T-helper 22 cell (primary cell): ENCODE results near the gene GSDMA.
"Not testable (repeated sequence)": the region's sequence is repeated elsewhere in the genome, so short reads cannot be mapped to it uniquely, and the experiment has no call there.

ENCODE experiments used
- DNase-seq: peaks from one replicate; pipeline ENCODE4 v3.0.0-alpha.2; 2020; ENCODE audit warnings: low read depth

The GSDMA gene

DNA sequence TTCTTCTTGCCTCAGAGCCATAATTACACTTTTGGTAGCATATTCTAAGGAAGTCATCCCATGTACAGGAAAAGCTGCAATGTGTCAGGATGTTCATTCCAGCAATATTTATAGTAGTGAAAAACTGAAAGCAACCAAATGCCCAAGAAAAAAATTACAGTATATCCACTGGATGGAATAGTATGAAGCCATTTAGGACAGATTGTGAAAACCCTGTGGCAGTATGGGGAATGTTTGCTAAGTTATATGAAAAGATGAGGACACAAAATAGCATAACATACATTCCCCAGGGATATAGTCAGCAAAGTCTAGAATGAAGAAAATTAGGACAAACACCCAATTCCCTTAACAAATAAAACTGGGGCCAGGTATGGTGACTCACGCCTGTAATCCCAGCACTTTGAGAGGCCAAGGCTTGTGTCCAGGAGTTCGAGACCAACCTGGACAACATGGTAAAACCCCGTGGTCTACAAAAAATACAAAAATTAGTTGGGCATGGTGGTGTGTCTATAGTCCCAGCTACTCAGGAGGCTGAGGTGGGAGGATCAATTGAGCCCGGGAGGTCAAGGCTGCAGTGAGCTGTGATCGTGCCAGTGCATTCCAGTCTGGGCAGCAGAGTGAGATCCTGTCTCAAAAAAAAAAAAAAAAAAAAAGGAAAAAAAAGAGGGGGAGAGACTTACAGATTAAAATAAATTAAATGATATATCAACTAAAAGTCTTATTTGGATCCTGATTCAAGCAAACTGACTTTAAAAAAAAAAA lies 33.0 kb upstream of the GSDMA start:
- DNase-seq = no peak

DNA sequence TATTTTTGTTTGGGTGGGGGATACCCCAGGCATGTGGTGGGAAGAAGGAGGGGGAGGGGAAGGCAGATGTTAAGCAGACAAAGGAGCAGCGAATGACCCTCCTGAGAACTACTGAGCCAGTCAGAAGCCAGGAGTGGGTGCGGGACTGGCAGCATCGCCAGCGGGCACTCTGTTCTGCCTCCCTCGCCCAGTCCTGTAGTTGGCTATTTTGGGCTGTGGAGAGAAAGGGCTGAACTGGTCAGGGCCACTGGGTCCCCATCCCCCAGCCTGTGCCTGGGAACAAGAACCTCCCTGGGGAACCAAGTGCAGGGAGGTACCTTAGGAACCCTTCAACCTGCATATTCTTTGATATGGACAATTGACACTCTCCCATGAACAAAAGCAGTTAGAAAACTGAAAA lies 28.9 kb upstream of the GSDMA start:
- DNase-seq = no peak

DNA sequence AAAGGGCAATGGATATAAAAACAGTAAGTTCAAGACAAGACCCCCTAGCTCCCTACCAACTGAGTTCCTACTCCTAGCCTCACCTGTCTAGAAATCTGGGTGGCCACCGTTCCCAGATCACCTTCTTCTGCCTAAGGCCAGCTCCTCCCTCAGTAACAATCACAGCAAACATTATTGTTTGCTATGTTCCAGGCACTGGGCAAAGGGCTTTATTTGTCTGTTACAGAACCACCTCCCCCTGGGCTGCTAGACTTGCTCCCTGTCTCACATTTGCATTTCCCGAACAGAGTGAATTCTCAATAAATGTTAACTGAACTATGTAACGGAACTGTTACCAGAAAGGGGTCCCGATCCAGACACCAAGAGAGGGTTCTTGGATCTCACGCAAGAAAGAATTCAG lies 28.5 kb upstream of the GSDMA start:
- no peak for DNase-seq

DNA sequence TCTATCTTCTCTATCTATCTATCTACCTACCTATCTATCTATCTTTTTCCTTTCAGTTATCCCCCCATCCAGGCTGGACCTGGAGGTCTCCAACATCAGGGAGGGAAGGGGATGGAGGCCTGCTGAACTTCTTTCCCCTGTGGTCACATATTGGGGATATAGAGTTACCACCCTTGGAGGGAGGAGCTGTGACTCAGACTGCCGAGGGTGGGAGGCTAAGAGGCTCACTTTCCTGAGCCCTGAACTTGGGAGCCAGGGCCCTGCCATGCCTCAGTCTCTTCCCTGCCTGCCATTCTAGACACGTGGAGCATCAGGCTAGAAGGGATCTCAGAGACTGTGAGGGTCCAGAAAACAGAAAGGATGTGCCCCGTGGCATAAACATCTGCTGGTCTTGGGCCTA lies 26.9 kb upstream of the GSDMA start:
- DNase-seq = no peak

DNA sequence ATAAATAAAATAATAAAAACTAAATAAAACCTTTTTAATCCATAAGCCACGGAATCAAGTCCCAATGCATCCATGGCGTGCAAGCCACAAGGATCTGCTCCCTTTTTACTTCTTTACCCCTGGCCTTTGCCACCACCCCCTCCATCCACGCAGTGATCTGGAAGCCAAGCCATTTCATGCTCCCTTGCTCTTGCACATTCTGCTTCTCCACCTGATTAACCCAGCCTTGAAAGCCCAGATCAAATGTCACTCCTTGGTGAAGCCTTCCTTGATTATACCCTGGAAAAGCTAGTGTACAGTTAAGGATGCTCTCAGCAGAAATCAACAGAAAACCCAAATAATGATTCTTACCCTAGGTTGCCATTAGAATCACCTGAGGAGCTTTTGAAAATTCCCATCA lies 25.4 kb upstream of the GSDMA start:
- DNase-seq = no peak

DNA sequence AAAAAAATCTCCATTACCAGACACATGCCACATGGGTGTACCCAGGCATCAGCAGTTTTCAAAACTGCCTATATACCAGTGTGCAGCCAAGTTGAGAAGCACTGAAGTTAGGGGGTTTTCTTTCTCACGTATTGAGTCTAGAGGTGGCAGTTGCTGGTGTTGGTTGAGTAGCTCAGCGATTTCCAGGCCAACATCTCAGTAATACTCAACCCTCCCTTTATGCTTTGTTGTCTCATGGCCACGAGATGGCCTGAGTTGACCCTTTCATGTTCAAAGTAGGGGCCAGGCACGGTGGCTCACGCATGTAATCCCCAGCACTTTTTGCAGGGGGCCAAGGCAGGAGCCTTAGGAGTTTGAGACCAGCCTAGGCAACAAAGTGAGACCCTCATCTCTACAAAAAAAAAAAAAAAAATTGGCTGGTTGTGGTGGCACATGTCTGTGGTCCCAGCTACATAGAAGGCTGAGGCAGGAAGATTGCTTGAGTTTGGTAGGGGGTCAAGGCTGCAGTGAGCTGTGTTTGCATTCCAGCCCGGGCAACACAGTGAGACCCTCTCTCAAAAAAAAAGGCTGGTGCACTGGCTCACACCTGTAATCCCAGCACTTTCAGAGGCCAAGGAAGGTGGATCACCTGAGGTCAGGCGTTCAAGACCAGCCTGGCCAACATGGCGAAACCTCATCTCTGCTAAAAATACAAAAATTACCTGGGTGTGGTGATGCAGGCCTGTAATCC lies 24.5 kb upstream of the GSDMA start:
- no peak for DNase-seq

DNA sequence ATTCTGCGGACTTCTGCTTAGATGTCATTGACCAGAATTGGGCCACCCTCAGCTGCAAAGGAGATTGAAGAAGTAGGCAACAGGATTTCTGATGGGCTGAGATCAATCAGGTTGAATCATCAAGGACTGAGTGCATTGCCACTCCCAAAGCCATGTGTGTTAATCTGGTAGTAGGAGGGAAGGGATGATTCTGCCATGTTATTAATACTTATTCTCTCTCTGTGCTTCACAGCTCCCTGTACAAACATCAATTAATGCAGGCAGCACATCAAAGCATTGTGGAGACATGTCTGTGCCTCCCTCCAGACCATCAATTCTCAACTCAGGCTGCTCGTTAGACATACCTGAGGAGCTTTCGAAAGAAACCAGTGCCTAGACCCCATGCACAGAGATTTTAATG lies 23.7 kb upstream of the GSDMA start:
- no peak for DNase-seq

DNA sequence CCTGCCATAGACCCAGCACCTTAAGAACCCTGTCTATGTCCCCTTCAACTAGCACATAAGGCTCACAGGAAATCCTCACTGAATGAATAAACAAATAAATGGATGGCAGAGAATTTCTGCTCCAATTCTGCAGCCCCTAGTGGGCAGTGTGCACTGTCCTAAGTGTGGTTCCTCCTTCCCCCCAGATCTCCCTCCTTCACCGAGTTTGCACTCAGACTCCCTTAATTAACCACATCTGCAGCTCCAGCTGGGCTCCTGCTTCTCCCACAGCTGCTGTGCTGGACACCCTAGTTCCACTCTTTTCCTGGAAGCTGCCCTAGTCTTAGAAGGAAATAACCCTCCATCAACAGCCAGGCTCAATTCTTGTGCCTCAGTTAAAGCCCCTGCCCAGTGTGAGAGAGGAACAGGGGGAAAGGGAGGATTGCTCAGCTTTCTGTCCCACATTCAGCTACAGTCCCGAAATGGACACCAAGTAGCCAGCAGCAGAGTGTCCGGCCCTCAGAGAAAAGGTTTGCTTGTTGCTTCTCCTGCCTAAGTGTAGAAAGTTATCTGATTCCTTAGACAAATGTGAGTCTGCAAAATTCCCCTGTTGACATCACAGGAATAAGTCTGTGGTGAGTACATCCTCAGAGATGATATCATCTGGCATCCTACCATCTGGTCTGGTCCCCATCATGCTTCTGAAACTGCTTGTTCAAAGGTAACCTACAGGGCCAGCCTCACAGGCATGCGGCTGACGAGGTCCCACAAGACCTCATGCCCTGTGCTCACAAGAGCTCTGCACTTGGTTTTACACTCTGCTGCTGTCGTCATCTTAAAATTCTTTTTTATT lies 23.0 kb upstream of the GSDMA start:
- DNase-seq = peak; percentile 47

DNA sequence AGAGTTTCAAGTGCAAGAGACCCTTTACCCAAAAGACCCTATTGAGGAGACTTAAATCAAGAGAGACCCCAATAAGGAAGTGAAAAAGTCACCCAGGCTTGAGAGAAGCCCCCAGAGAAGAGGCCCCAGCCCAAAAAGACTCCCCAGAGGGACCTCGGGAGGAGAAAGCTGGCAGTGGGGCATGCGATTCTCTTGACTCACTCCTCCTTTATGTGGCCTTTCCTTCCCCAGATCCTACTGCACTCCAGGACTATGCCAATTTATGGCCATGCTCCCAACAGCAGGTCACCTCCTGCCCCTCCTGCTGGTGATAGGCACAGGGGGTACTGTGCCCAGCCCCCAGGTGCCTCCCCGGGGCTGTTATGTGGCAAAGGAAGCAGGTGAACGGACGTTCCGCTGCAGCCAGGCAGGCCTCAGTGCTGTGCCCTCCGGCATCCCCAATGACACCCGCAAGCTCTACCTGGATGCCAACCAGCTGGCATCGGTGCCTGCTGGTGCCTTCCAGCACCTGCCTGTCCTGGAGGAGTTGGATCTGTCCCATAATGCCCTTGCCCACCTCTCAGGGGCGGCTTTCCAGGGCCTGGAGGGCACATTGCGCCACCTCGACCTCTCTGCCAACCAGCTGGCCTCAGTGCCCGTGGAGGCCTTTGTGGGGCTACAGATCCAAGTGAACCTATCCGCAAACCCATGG lies 19.0 kb upstream of the GSDMA start:
- no peak for DNase-seq

DNA sequence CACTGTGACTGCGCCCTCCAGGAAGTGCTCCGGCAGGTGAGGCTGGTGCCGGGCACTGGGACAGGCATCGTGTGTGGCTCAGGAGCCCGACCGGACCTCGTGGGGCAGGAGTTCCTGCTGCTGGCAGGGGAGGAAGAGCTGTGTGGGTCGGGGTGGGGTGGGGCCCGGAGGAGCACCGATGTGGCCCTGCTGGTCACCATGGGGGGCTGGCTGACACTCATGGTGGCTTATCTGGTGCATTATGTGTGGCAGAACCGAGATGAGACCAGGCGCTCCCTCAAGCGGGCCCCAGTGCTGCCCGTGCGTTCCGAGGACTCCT lies 18.5 kb upstream of the GSDMA start:
- no peak for DNase-seq

DNA sequence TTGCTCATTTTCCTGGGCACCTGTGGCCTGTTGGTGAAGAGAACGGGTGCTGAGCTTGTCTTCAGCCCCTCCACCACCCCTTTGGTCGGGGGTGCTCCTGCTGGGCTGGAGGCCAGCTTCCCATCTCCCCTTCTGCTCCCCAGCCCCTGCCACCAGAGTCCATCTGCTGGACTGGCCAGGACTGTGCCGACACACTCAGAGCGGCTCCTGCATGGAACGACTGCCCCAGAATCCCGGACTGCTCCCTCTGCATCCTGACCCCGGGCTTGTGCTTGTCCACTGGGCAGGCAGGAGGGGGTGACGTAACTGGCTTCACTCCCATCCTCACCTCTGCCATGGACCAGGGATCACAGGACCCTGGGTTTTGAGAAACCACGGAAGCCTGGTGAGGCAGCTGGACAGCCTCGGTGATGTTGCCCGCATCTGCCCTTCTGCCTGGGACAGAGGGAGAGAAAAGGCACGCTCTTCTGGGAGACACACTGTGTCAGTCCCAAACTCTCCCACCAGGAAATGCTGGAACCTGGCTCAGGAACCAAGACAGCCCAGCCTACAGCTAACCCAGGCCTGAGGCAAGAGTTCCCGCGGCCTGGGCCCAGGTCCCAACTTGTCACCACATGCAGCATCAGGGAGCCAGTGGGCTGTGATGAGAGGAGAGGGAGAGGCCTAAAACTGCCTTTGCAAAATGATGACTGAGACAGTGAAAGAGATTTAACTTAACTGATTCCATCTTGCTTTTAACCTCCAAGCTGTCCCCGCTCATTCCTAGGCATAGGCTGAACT lies 16.1 kb upstream of the GSDMA start:
- no peak for DNase-seq

DNA sequence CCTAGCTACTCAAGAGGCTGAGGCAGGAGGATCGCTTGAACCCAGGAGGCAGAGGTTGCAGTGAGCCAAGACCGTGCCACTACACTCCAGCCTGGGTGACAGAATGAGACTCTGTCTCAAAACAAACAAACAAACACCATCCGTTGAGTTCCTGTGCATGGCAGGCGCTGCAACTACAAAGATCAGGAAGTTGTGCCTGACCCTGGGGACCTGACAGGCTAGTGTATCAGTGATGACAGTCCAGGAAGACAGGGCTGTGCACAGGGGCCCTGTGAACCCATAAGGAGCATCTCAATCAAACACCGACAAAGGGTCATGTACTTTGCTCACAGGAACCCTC lies 14.3 kb upstream of the GSDMA start:
- DNase-seq = not testable (repeated sequence)

DNA sequence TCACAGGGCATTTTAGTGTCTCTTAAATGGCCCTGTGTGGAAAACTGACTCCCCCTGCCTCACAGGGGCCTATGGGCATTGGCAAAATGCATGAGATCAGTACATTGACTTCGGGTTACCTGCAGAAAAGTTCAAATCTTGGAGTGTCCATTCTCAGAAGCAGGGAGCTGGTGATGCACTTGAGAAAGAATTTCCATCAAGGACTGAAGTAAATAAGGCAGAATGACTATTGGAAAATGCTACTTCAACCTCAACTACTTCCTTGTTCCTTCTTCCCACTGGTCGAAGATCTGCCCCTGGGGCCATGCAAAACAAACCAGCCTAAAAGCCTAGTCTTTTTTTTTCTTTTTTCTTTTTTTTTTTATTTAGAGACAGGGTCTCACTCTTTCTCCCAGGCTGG lies 13.8 kb upstream of the GSDMA start:
- no peak for DNase-seq

DNA sequence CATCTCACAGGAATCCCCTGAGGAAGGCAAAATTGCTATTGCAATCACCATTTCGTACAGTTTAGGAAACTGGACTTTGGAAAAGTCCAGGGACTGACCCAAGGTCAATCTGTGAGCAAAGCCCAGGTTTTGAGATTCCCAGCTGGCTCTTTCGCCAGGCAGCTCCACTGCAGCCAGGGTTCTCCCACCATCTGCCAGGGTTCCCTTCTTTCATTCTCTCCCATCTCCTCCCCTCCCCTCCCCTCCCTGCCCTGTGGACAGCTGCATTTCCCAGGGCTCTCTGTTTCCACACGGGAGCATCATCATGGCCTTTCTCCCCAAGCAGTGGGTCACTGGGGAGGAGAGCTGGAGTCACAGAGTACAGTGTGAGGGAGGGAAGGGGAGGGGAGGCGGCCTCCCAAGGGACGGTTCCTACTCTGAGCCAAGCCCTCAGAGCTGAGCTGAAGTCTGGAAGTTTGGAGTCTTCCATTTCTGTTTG lies 11.9 kb upstream of the GSDMA start:
- DNase-seq = no peak

DNA sequence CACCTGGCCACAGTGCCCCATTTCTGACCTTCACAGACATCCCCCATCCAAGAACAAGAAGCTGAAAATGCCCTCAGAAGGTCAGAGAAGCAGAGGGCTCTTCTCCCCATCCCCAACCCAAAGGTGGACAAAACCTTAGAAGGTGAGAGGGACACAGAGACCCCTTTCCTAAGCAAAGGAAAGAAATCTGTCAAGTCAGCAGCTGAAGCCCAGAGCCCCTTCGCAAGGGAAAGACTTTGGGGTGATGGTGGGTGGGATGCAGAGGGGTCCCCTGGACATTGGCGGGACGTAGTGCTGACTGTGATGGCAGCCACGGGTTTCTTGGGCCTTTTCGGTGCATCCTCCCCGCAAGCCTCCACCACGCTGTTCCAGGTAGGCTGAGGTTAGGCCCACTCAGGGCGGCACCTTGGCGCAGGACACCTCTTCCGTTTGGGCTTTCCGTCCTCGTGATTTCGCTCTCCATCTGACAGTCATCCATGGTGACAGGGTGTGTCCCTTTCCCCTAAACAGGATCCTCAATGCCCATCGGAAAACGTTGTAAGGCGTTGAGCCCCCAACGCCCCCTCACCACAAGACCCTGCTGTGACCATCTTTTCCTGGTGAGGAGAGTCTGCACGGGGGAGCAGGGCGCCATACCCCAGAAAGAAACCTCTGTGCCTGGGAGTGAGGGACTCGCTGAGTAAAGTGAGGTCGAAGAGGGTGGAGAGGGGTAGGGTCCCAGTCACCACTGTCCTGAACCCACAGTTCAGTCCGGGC lies 10.7 kb upstream of the GSDMA start:
- no peak for DNase-seq

DNA sequence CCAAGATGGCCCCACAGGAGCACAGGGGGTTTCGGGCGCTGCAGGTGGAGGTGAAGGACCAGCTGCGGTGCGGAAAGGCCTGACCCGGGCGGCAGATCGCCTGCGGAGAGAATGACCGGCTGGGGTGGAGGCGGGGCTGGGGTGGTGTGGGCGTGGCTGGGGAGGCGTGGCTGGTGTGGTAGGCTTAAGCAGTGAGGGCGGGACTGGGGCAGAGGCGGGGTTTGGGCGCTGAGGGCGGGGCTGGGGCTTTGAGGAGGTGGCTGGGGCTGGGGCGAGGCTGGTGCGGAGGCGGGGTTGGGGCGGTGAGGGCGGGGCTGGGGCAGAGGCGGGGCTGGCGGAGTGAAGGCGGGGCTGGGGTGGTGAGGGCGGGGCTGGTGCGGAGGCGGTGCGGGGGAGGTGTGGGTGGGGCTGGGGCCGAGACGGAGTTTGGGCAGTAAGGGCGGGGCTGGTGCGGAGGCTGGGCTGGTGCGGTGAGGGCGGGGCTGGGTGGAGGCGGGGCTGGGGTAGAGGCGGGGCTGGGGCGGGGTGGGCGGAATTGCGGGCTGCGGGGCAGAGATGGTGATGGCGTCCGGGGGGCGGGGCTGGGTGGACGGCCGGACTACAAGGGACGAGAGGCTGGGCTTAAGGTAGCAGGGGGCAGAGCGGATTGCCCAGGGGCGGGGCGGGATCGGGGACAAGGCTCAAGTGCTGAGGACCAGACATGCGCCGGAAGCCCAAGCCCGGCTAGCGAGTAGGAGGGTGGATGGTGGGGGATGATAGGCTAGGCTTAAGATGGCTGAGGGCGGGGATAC lies 9.9 kb upstream of the GSDMA start:
- DNase-seq = peak; percentile 94

DNA sequence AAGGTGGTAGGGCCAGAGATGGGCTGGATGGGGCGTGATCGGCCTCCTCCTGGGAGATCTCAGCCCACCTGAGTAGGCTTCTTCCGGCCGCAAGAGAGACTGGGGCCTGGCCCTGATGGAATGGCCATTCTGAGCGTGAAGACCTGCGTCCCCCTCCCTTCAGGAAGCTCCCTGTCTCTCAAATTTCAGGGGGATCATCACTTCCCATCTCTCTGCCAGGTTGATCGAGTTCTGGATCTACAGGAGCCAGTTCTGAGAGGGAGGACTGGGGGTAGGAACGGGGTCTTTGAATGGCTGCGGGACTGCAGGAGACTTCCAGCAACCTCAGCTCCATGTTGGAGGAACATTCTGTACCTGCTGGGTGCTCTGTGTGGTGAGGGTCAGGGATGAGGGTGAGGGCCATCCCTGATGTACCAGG lies 9.3 kb upstream of the GSDMA start:
- no peak for DNase-seq

DNA sequence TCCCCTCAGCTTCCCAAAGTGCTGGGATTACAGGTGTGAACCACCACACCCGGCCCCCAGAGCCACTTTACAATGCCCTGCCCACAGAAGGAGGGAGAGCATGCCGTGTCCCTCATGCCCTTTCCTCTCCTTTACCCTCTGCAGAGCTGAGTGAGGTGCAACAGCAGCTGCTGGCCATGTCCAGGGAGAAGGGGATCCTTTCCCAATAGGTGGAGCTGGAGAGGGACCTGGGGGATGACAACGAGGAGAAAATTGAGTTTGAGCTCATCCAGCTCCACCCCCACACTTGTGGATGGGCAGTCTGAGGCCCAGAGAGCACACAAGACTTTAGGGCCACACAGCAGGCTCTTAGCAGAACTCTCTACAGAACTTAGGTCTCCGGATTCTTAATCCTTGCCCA lies 7.9 kb upstream of the GSDMA start:
- DNase-seq = no peak

DNA sequence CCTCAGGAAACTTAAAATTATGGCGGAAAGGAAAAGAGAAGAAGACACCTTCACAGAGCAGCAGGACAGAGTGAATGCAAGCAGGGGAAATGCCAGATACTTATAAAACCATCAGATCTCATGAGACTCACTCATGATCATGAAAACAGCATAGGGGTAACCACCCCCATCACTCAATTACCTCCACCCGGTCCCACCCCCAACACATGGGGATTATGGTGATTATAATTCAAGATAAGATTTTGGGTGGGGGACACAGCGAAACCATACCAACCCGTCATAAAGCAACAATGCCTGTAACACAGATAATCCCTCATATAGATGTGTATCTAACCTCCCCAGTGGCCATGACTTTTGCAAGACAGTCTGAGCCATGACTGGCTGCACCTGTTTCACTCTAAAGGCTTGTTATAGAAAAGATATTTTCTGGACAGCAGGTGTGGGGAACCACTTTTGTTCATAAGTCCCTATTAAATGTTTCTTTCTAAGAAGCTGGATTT lies 7.0 kb upstream of the GSDMA start:
- DNase-seq = no peak

DNA sequence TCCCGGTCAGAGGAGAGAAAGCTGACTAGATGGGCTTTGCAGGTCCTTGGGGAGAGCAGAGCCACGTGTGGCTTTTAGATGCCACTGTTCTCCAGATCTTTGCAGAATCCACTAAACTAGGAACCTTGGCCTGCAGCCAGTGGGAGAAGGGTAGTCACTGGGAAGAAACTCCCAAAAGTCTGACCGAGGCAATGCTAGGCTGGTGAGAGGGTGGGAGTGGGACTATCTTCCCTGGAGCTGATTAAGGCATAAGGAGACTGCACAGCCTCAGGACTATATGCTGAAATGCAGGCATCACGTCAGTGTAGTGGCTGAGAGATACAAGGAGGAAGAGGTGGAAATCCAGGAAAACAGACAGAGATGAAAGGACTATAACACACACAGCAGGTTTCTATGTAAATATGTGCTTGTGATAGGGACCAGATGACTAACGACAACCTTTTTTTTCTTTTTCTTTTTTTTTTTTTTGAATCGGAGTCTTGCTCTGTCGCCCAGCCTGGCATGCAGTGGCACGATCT lies 2.2 kb upstream of the GSDMA start:
- no peak for DNase-seq
